ENCODE results near the gene SORCS2.
"Not testable (repeated sequence)": the region's sequence is repeated elsewhere in the genome, so short reads cannot be mapped to it uniquely, and the experiment has no call there.

SORCS2 gene

DNA sequence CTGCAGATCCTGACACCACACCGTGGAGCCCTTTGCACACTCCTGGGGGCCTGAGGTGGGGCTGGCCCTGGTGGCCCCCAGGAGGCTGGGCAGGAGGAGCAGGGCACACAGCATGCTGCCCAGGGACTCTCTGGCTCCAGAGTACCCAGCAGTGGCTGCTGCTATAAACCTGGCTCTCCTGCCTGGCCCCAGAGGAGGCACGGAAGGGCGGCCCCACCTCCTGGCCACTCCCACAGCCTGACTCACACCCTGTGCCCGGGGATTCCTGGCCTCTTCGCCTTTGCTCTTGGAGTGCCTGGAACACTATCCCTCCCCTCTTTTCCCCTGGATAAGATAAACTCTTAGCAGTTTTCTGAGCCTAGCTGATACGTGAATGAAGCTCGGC is 242.4 kb downstream of the SORCS2 start, which contains the start of gene PSAPL1:
TSS of gene PSAPL1 (minus strand) at position 165 of the 385 bp plus-strand sequence. CDS start at position 114, 51 bp downstream.
- no peak for DNase-seq (ENCODE audit: low read depth in 1 of 2, low spot score in 1 of 2)

DNA sequence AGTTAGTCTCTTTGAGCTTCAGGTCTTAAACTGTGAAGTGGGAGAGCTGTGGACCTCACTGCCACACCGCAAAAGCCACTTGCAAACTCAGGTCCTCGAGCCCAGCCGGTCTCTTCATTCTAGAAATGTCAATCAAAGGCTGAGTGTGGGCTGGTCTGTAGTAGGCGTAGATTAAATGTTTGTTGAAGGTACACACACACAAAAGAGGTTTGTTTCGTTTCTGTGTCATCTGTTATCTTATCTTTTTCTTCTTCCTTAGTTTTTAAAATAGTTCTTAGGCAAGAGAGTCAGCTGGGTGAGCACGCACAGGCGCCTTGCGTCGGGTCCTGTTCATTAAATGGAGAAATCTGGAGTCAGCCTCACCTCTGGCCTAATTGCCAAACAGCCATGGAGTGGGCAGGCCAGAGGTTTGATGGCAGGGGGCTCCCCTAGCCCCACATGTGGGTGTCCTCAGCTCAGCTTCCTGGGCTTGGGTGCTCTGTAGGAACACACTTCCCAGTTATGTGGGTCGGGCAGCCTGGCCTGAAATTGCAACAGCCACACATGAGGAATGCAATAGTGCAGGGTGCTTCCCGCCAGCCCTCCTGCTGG is 243.2 kb downstream of the SORCS2 start:
- no peak for DNase-seq (ENCODE audit: low read depth in 1 of 2, low spot score in 1 of 2)

DNA sequence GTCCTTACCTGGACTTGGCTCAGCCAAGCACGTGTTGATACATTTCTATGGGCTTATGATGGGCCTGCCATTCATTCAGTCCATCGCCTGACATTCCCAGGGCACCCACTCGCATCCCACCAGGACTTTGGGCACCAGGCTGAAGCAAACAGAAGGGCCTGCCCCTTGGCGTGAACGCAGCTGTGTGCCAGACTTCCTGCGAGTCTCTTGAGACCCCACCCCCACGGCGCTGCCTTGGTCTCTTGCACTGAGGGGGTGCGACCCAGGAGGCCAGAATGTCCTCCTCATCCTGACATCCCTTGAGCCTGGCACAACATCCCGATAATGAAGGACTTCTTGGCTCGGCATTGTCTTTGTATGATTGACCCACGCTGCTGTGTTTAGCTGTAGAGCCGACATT is 243.9 kb downstream of the SORCS2 start:
- DNase-seq (ENCODE audit: low read depth in 1 of 2, low spot score in 1 of 2): no peak

- DNase-seq (ENCODE audit: low read depth in 1 of 2, low spot score in 1 of 2): no peak
Observed at GRCh38 chr4:7439699-7440098, 247.4 kb downstream of the SORCS2 start.

GRCh38 chr4:7441201-7441600 is 248.9 kb downstream of the SORCS2 start:
- no peak for DNase-seq (ENCODE audit: low read depth in 1 of 2, low spot score in 1 of 2)

GRCh38 chr4:7442574-7443162 is 250.3 kb downstream of the SORCS2 start:
- no peak for DNase-seq (ENCODE audit: low read depth in 1 of 2, low spot score in 1 of 2)

DNA sequence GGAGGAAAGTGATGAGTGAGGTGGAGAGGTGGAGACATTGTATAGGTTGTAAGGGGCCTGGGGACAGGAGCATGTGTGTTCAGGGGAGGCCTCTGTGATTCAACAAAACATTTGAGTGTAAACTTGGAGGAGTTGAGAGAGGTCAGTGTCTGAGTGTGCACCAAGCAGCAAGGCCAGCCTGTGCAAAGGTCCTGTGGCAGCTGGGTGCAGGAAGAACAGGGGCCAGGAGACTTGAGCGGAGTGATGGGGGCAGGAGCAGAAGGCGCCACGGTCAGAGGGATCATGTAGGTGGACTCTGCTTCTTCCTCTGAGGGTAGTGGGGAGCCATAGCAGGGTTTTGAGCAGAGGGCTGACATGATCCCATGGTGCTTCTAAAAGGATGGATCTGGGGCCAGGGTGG is 252.0 kb downstream of the SORCS2 start:
- no peak for DNase-seq (ENCODE audit: low read depth in 1 of 2, low spot score in 1 of 2)

DNA sequence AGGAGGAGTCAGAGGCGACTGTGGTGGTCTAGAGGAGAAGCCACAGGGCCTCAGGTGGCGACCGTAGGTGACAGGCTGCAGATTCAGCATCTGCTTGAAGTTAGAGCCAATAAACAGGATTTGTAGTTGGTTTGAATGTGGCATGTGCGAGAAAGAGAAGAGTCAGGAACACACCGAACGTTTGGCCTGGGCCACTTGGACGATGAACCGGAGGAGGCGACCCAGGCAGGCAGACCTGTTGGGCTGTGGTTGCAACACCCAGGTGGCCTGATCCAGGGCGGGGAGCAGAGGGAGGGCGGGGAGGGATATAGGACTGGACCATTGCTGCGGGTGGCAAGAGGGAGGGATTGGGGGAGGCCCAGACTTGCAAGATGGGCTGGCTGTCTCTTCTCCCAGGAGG is 252.4 kb downstream of the SORCS2 start:
- DNase-seq (ENCODE audit: low read depth in 1 of 2, low spot score in 1 of 2): no peak

DNA sequence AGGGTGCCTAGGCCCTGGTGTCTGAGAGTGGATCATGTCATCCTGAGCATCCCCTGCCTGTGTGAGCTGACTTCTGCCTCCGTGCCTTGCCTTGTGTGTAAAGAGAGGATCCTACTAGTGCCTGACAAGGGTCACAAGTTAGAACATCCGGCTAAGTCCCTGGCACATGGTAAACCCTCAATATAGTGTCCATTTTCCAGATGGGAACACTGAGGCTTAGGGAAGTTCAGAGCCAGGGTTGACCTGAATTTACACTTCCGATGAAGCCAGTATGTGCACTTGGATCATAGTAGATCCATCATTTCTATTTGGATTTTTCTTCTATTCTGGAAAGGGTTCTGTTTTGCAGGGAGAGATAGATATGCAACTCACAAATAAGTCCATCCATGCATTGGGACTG is 254.9 kb downstream of the SORCS2 start:
- no peak for DNase-seq (ENCODE audit: low read depth in 1 of 2, low spot score in 1 of 2)

GRCh38 chr4:7448036-7448435 is 255.7 kb downstream of the SORCS2 start:
- DNase-seq (ENCODE audit: low read depth in 1 of 2, low spot score in 1 of 2): no peak

DNA sequence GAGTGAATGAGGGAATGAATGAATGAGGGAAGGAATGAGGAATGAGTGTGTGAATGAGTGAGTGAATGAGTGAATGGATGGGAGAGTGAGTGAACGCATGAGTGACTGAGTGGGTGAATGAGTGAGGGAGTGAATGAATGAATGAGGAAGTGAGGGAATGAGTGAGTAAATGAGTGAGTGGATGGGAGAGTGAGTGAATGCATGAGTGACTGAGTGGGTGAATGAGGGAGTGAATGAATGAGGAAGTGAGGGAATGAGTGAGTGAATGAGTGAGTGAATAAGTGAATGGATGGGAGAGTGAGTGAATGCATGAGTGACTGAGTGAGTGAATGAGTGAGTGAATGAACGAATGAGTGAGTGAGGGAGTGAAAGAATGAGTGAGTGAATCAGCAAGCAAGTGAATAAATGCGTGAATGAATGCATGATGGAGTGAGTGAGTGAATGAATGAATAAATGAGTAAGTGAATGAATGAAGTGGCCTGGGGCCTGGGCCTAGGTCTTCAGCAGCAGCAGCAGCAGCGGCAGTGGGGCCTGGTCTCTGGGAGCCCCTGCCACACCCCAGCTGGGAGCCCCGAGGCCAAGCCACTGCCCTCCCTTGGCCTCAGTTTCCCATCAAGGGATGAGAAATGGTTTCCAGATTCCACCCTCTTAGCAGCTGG is 258.6 kb downstream of the SORCS2 start:
- DNase-seq (ENCODE audit: low read depth in 1 of 2, low spot score in 1 of 2): no peak

GRCh38 chr4:7451434-7451789 is 259.1 kb downstream of the SORCS2 start:
- no peak for DNase-seq (ENCODE audit: low read depth in 1 of 2, low spot score in 1 of 2)

- DNase-seq (ENCODE audit: low read depth in 1 of 2, low spot score in 1 of 2): no peak
Observed at GRCh38 chr4:7451800-7452199, 259.5 kb downstream of the SORCS2 start.

GRCh38 chr4:7452802-7453201 is 260.5 kb downstream of the SORCS2 start:
- not testable (repeated sequence) for DNase-seq (ENCODE audit: low read depth in 1 of 2, low spot score in 1 of 2)

DNA sequence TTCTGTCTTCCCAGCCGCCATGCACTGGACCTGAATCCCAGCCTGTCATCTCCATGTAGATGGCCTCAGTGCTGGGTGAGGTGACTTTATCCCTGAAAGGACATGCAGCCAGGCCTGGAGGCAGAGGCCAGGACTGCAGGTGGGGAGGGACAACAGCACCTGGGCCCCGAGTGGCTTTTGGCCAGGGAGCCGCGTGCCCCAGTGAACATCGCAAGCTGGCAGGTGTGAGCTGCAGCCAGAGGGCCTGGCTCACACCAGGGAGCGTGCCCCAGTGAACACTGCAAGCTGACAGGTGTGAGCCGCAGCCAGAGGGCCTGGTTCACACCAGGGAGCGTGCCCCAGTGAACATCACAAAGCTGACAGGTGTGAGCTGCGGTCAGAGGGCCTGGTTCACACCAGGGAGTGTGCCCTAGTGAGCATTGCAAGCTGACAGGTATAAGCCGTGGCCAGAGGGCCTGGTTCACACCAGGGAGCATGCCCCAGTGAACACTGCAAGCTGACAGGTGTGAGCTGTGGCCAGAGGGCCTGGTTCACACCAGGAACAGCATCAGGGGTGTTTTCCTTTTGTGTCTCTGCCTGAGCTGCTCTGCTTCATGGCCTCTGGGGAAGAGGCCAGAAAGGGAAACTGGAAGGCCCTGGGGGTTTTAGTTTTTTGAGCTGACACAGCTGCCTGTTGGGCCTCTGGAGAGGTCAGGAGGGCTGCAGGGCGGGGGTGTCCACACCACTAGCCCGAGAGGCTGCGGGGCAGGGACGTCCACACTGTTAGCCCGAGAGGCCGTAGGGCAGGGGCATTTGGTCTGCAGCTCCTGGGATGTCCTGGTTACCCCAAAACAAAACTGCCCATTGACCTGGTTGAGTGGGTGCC is 265.1 kb downstream of the SORCS2 start:
- no peak for DNase-seq (ENCODE audit: low read depth in 1 of 2, low spot score in 1 of 2)

DNA sequence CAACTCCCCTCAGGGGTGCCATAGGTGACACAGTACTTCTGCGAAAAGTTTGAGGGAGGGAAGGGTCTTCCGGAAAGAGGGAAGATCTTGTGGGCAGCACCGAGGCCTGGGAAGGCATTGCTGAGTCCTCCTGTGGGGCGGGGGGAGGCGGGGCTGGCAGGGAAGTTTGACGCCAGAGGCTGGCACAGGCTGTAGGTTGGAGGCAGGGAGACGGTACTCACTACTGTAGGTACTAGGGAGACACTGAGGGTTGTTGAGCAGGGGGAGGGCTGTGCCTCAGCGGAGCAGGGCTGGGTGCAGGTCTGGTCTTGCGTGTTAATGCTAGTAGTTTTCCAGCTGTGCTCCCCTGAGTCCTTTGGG is 265.7 kb downstream of the SORCS2 start:
- no peak for DNase-seq (ENCODE audit: low read depth in 1 of 2, low spot score in 1 of 2)

GRCh38 chr4:7458477-7458876 is 266.1 kb downstream of the SORCS2 start:
- no peak for DNase-seq (ENCODE audit: low read depth in 1 of 2, low spot score in 1 of 2)

GRCh38 chr4:7459471-7459870 is 267.1 kb downstream of the SORCS2 start:
- DNase-seq (ENCODE audit: low read depth in 1 of 2, low spot score in 1 of 2): no peak

GRCh38 chr4:7460566-7460965 is 268.2 kb downstream of the SORCS2 start:
- no peak for DNase-seq (ENCODE audit: low read depth in 1 of 2, low spot score in 1 of 2)

DNA sequence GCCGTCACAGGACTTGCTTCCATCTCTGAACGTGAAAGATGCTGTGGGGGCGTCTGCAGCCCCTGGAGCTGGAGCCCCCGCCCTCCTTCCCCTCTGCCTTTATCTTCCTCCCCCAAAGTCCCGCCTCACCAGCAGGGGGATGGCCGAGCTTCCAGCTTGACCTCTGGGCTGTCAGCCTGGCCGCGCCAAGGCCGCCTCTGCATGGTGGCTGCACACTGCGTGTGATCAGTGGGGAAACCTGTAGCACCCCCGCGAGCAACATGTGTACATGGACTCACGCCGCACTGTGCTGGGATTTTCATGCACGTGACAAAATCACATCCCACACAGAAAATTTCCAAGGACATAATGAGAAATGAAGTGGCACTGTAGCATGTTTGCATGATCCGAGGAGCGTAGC is 268.9 kb downstream of the SORCS2 start:
- DNase-seq (ENCODE audit: low read depth in 1 of 2, low spot score in 1 of 2): no peak

DNA sequence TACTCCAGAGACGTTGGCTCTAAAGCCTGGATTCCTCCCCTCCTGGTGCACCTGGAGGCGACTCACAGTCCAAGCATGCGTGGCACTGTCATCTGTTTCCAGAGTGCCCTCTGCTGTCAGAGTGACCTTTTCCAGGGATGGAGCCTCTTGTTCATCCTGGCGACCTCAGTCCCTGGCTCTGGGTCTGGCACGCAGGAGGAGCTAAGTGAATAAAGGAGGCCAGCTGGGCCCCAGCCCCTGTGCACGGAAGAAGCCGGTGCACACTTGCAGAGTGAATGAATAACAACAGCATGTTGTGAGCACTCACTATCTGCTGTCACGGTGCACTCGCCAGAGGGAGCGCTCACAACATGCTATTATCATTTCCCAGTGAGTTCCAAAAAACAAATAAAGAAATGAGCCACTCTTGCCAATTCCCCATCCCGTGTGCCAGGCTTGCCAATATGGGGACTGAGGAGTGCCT is 270.2 kb downstream of the SORCS2 start:
- DNase-seq (ENCODE audit: low read depth in 1 of 2, low spot score in 1 of 2): no peak
